NCI-H82 treated with DMSO at 0.1 percent for 48 hours (cell line): Measurements from ENCODE around the gene COP1.
"Not testable (repeated sequence)": the region's sequence is repeated elsewhere in the genome, so short reads cannot be mapped to it uniquely, and the experiment has no call there.

Source experiments
- DNase-seq: peaks from one replicate; lab custom pipeline; 2025; ENCODE audit not compliant: unreplicated experiment; lab: John Stamatoyannopoulos, UW

Gene COP1

GRCh38 chr1:176049582-176049981 is 157.5 kb downstream of the COP1 start:
- no peak for DNase-seq

GRCh38 chr1:176046926-176047325 is 160.2 kb downstream of the COP1 start:
- DNase-seq: no peak

DNA sequence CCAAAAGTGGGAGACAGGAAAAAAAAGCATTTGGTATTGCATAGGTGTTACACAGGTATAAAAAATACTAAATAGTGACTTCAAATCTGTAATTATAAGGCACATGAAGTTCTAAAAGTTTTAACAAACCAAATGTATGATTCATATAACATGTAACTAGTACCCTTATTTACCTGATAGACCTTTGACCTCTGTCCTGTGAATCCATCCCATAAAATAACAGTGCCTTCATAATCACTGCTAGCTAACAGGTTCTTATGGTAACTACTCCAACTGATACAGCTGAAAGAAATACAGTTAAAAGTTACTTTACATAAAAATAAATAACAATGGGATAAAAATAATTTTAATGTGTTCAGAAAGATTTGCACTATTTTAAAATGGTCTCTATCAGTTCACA is 163.5 kb downstream of the COP1 start:
- no peak for DNase-seq

- no peak for DNase-seq
Observed at GRCh38 chr1:176033881-176034280, 173.2 kb downstream of the COP1 start.

DNA sequence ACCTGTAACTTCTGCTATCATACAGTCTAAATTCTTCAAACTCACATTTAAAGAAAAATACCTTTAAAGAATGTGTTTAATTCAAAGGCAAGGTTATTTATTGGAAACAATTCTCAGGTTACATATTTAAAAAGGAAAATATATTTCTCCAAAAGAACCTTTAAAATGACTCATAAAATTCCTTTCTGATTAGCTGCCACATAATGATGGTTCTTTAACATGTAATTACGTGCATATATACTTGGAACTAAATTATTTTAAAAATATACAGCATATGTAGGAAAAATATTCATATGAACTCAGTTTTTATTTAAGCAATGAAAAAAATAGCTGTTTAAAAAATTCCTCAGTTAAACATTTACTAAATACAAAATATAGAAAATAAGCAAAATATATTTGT is 173.6 kb downstream of the COP1 start:
- DNase-seq: no peak

DNA sequence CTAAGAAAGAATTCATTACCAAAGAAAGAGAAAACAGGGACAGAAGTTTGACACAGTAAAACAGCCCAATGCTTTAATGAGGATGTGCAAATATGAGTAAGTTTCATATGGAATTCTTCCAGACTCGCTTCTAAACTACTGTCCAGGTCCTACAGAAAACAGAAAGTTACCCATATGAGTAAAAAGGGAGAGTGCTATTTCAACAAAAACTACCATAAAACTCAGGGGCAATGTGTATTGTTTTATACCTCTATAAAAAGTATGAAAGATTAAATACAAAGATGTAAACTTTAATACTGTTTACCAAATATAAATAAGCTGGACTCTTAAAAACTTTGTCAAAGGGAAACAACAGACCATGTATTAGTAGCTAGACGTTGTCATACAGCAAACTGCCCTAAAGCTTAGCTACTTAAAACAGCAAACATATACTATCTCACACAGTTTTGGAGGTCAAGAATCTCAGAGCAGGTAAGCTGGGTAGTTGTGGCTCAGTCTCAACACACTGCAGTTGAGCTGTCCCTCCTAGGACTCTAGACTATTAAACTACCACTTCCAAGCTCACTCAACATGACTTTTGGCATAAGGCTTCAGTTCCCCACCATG is 174.9 kb downstream of the COP1 start:
- no peak for DNase-seq

GRCh38 chr1:176029609-176030008 is 177.5 kb downstream of the COP1 start:
- DNase-seq: no peak

DNA sequence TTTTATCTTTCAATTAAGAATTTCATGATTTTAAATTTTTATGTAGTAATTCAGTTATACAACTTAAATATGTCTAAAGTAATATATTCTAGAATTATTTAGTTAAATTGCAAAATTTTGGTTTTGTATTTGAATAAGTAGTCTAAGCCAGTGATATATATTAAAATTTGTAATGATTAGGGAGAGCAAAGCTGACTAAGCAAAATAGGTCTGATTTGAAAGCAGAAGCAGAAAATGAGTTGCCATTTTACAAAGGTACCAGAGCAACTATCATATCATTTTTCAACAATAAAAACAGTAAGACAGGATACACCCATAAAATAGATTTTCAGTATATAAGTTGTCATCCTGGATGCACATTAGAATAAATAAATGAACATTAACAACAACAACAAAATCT is 177.9 kb downstream of the COP1 start:
- DNase-seq: no peak

DNA sequence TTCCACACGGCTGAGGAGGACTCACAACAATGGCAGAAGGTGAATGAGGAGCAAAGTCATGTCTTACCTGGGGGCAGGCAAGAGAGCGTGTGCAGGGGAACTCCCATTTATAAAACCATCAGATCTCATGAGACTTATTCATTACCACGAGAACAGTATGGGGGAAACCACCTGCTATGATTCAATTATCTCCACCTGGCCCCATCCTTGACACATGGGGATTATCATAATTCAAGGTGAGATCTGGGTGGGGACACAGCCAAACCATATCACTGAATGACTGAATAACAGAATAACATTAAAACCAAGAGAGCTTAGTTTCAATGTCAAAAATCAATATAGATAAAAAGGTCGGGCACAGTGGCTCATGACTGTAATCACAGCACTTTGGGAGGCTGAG is 179.2 kb downstream of the COP1 start:
- DNase-seq: not testable (repeated sequence)

GRCh38 chr1:176022574-176022973 is 184.5 kb downstream of the COP1 start:
- DNase-seq: no peak

DNA sequence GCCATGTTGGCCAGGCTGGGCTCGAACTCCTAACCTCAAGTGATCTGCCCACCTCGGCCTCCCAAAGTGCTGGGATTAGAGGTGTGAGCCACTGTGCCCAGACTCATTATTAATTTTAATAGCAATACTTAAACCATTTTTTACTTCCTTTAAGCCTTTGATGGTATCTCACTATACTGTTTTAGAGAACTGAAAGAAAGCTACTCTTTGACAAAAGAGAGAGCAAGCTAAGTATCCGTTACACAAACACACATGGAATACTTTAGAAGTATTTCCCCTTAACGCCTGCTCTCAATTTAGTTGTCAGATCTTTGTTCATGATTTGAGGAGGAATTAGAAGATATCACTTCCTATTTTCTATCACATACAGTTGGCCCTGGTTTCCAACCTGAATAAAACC is 189.4 kb downstream of the COP1 start:
- no peak for DNase-seq

- DNase-seq: no peak
Observed at GRCh38 chr1:176009951-176010350, 197.1 kb downstream of the COP1 start.

- DNase-seq: not testable (repeated sequence)
Observed at GRCh38 chr1:176007756-176008389, 199.2 kb downstream of the COP1 start.

DNA sequence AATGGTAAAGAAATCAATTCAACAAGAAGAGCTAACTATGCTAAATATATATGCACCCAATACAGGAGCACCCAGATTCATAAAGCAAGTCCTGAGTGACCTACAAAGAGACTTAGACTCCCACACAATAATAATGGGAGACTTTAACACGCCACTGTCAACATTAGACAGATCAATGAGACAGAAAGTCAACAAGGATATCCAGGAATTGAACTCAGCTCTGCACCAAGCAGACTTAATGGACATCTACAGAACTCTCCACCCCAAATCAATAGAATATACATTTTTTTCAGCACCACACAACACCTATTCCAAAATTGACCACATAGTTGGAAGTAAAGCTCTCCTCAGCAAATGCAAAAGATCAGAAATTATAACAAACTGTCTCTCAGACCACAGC is 212.4 kb downstream of the COP1 start:
- DNase-seq: not testable (repeated sequence)

DNA sequence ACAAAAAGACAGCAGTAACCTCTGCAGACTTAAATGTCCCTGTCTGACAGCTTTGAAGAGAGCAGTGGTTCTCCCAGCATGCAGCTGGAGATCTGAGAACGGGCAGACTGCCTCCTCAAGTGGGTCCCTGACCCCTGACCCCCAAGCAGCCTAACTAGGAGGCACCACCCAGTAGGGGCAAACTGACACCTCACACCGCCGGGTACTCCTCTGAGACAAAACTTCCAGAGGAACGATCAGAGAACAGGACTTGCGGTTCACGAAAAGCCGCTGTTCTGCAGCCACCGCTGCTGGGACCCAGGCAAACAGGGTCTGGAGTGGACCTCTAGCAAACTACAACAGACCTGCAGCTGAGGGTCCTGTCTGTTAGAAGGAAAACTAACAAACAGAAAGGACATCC is 214.3 kb downstream of the COP1 start:
- not testable (repeated sequence) for DNase-seq

- DNase-seq: not testable (repeated sequence)
Observed at GRCh38 chr1:175992202-175992601, 214.9 kb downstream of the COP1 start.

GRCh38 chr1:175984813-175985212 is 222.3 kb downstream of the COP1 start:
- no peak for DNase-seq

GRCh38 chr1:175984057-175984812 is 222.9 kb downstream of the COP1 start:
- no peak for DNase-seq

DNA sequence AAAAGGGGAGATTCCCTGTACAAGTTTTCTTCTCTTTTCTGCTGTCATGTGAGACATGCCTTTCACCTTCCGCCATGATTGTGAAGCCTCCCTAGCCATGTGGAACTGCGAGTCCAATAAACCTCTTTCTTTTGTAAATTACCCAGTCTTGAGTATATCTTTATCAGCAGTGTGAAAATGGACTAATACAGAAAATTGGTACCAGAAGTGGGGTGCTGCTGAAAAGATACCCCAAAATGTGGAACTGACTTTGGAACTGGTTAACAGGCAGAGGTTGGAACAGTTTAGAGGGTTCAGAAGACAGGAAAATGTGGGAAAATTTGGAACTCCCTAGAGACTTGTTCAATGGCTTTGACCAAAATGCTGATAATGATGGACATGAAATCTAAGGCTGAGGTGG is 223.7 kb downstream of the COP1 start:
- not testable (repeated sequence) for DNase-seq

- no peak for DNase-seq
Observed at GRCh38 chr1:175981128-175981527, 226.0 kb downstream of the COP1 start.

DNA sequence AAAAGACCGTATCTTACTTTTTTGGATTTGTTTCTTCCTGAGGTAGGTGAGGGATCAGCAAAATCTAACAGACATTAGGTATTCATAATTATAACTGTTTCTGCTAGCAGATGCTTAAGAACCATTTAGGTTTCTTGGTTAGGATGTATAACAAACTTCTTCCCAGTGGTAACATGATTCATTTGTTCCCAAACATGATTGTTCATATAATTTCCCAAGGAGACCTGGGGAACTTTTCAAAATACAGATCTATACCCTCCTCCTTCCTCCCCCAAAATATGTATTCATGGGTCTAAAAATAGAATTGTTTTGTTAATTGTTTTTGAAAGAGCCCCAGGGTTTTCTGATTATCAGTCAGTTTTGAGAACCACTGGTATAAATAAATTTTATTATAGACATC is 228.2 kb downstream of the COP1 start:
- no peak for DNase-seq

GRCh38 chr1:175978476-175978875 is 228.6 kb downstream of the COP1 start:
- DNase-seq: no peak
